ENCODE data around the gene GNAZ.

The GNAZ gene

GRCh38 chr22:23094695-23095681, 24.7 kb downstream of the GNAZ start:
- DNase-seq, result no peak

GRCh38 chr22:23095733-23096342, 25.5 kb downstream of the GNAZ start:
- DNase-seq, result no peak

- DNase-seq, result no peak
Measured at GRCh38 chr22:23097412-23098229, 27.3 kb downstream of the GNAZ start.

- DNase-seq, result no peak
Measured at GRCh38 chr22:23098230-23098705, 27.9 kb downstream of the GNAZ start.

- no peak for DNase-seq
Measured at GRCh38 chr22:23098718-23099530, 28.6 kb downstream of the GNAZ start.

- DNase-seq, result no peak
Measured at GRCh38 chr22:23099531-23099804, 29.1 kb downstream of the GNAZ start.

GRCh38 chr22:23100124-23100801, 29.9 kb downstream of the GNAZ start:
- DNase-seq, result no peak

- no peak for DNase-seq
Measured at GRCh38 chr22:23101524-23101923, 31.2 kb downstream of the GNAZ start.

- no peak for DNase-seq
Measured at GRCh38 chr22:23102002-23102655, 31.8 kb downstream of the GNAZ start.

GRCh38 chr22:23102776-23103175, 32.5 kb downstream of the GNAZ start:
- DNase-seq, result no peak

GRCh38 chr22:23103199-23103954, 33.1 kb downstream of the GNAZ start:
- no peak for DNase-seq

GRCh38 chr22:23104187-23104971, 34.1 kb downstream of the GNAZ start:
- DNase-seq, result no peak

- DNase-seq, result no peak
Measured at GRCh38 chr22:23105304-23105703, 35.0 kb downstream of the GNAZ start.

- DNase-seq, result no peak
Measured at GRCh38 chr22:23105919-23106318, 35.6 kb downstream of the GNAZ start.

GRCh38 chr22:23106344-23106743, 36.0 kb downstream of the GNAZ start:
- DNase-seq, result no peak

- DNase-seq, result no peak
Measured at GRCh38 chr22:23106906-23107367, 36.6 kb downstream of the GNAZ start.

GRCh38 chr22:23107487-23108248, 37.3 kb downstream of the GNAZ start:
- no peak for DNase-seq

- DNase-seq, result no peak
Measured at GRCh38 chr22:23108249-23109078, 38.1 kb downstream of the GNAZ start.
